K562 (cell line): ENCODE results near the gene PHKA2. TPM values are rescaled to one million over a fixed set of nuclear protein-coding genes. Genes with fewer than 3 reads are reported as not detected.

Experiments
- ATAC-seq: fragments of 200-7000 bp; cut with Tn5 transposase; 3 replicates; pipeline ENCODE4 v1.9.1; 2020; ENCODE audit warnings: moderate library complexity
- BruUV-seq: library from RNA; stranded (reverse); fragments of 400-500 nt; replicated peaks from 2 replicates; lab custom pipeline; 2021; lab: Mats Ljungman, UMichigan
- CTCF ChIA-PET: fragments of 300-600 bp; formaldehyde crosslinking; extraction: SDS; loops from one replicate; lab custom pipeline; 2021; ENCODE audit warnings: low intra/inter-chr PET ratio; lab: Yijun Ruan, JAX
- POLR2A ChIA-PET: fragments of 300-600, 350-650 bp; sonication (Branson Sonifier 250); formaldehyde crosslinking; extraction: SDS; loops from one replicate; lab custom pipeline; 2021; ENCODE audit warnings: antibody characterized with exemption, inconsistent platforms; lab: Yijun Ruan, JAX
- DNase-seq, 4 experiments: peaks; one replicate each; pipeline versions ENCODE4 v3.0.0 to v3.0.0-alpha.2; 2011 to 2018; ENCODE audit warnings: low spot score in 3 of 4, mixed read lengths in 3 of 4; ENCODE audit errors: extremely low read depth in 1 of 4
- FAIRE-seq: peaks from 2 replicates; lab custom pipeline; 2011; peaks lifted over from hg19 to GRCh38; lab: Jason Lieb, UNC
- H2AFZ ChIP-seq: 2 replicates; pipeline ENCODE4 v1.6.0; 2011; ENCODE audit warnings: low read depth, low read length, control low read depth, inconsistent platforms
- H3K27ac ChIP-seq: fragments of 200-600 bp; 3 replicates; pipeline ENCODE4 v1.8.0; 2011; ENCODE audit warnings: low read depth, mild to moderate bottlenecking, control low read depth, inconsistent platforms, low read length, moderate library complexity, mixed read lengths; ENCODE audit errors: extremely low read depth
- H3K27me3 ChIP-seq, 2 experiments: fragments of 300-600 bp in 1 of 2; 2 replicates in 1 of 2; 3 replicates in 1 of 2; pipeline versions ENCODE4 v1.6.0 to v1.8.0; 2011; ENCODE audit warnings: inconsistent platforms in 2 of 2, low read length in 2 of 2, mild to moderate bottlenecking in 1 of 2, mixed read lengths in 1 of 2, moderate library complexity in 1 of 2; ENCODE audit not compliant: control insufficient read depth in 2 of 2, insufficient read depth in 2 of 2
- H3K36me3 ChIP-seq: fragments of 300-600 bp; 3 replicates; pipeline ENCODE4 v1.8.0; 2011; ENCODE audit warnings: mild to moderate bottlenecking, low read length, inconsistent platforms; ENCODE audit not compliant: control insufficient read depth, insufficient read depth
- H3K4me1 ChIP-seq, 2 experiments: fragments of 200-600 bp in 1 of 2; replicated peaks in 1 of 2; 2 replicates in 1 of 2; 3 replicates in 1 of 2; pipeline versions ENCODE4 v1.5.1 to v1.8.0; 2011; ENCODE audit warnings: inconsistent platforms in 2 of 2, low read length in 2 of 2, mild to moderate bottlenecking in 1 of 2, mixed read lengths in 1 of 2, moderate library complexity in 1 of 2; ENCODE audit not compliant: control insufficient read depth in 2 of 2, insufficient read depth in 2 of 2
- H3K4me2 ChIP-seq: 2 replicates; pipeline ENCODE4 v1.6.1; 2011; ENCODE audit warnings: low read length, control low read depth, inconsistent platforms, mixed read lengths; ENCODE audit not compliant: insufficient read depth
- H3K4me3 ChIP-seq: fragments of 200-600 bp; sonication (generic), shearing (Covaris generic); 2 replicates; pipeline ENCODE4 v1.5.1; 2016; ENCODE audit warnings: control low read depth, inconsistent platforms
- H3K79me2 ChIP-seq: fragments of 200-600 bp; 3 replicates; pipeline ENCODE4 v1.8.0; 2011; ENCODE audit warnings: low read length, inconsistent platforms; ENCODE audit not compliant: control insufficient read depth, insufficient read depth
- H3K9ac ChIP-seq, 2 experiments: 2 replicates each; pipeline versions ENCODE4 v1.6.0 to v1.6.1; 2011; ENCODE audit warnings: low read depth in 2 of 2, low read length in 2 of 2, control low read depth in 1 of 2, inconsistent platforms in 1 of 2, mild to moderate bottlenecking in 1 of 2, mixed read lengths in 1 of 2; ENCODE audit not compliant: insufficient read depth in 1 of 2
- H3K9me1 ChIP-seq: one replicate; pipeline ENCODE4 v1.6.0; 2011; ENCODE audit warnings: inconsistent platforms, mild to moderate bottlenecking, low read length, moderate library complexity; ENCODE audit not compliant: control insufficient read depth, insufficient read depth
- H3K9me3 ChIP-seq: replicated peaks from 2 replicates; pipeline ENCODE4 v1.5.1; 2011; ENCODE audit warnings: low read depth, low read length, inconsistent platforms; ENCODE audit not compliant: control insufficient read depth, insufficient read depth
- H4K20me1 ChIP-seq: replicated peaks from 2 replicates; pipeline ENCODE4 v1.6.1; 2011; ENCODE audit warnings: low read length, inconsistent platforms, mixed read lengths; ENCODE audit not compliant: control insufficient read depth, insufficient read depth
- ELK3 ChIP-seq: fragments of 450-650 bp; formaldehyde crosslinking; IDR thresholded peaks from 2 replicates; pipeline ENCODE4 v1.4.0; 2020; ENCODE audit warnings: mild to moderate bottlenecking
- GTF2F1 ChIP-seq: IDR thresholded peaks from 2 replicates; pipeline ENCODE4 v1.6.1; 2011; ENCODE audit warnings: low read depth, low read length, improper control_type of control experiment
- MCM3 ChIP-seq: fragments of 450-650 bp; IDR thresholded peaks from 2 replicates; pipeline ENCODE4 v1.6.1; 2016
- NFE2L1 ChIP-seq: fragments of 450-650 bp; IDR thresholded peaks from 2 replicates; pipeline ENCODE4 v1.6.1; 2016; ENCODE audit warnings: missing genetic modification characterization, low read depth, mild to moderate bottlenecking, missing compliant biosample characterization, moderate library complexity, borderline replicate concordance
- SNIP1 ChIP-seq: fragments of 450-650 bp; IDR thresholded peaks from 2 replicates; pipeline ENCODE4 v1.7.1; 2017; ENCODE audit warnings: low read depth, mild to moderate bottlenecking
- WGBS: fragments of 100-300 bp; shearing (Covaris generic); methylation state at CpG from one replicate; pipeline ENCODE4 v1.1.6; 2016; ENCODE audit warnings: low coverage, mixed read lengths; ENCODE audit not compliant: insufficient coverage; ENCODE audit errors: missing lambda C conversion rate; 5-methylcytosine and 5-hydroxymethylcytosine counted together
- in situ Hi-C: fragments of 300-500 bp; cut with MboI; formaldehyde crosslinking; loops from 4 replicates; pipeline ENCODE4 v1.15.0; 2018; ENCODE audit warnings: inconsistent platforms, mixed read lengths
- intact Hi-C: fragments of 100-400 bp; cut with micrococcal nuclease; formaldehyde crosslinking; loops from 2 replicates; pipeline ENCODE4 v1.14.2; 2022
- polyA plus RNA-seq, 8 experiments: library from polyadenylated mRNA; depleted of rRNA in 4 of 8; stranded (reverse) in 5 of 8; unstranded in 3 of 8; fragments of >200 nt; fragmentation: Nextera tagmentation in 2 of 8; fragmentation: Illumina TruSeq in 1 of 8; extraction: Ambion mirVana in 2 of 8; extraction: Trizol in 1 of 8; gene quantifications; 2 replicates each; pipeline versions ENCODE4 v1.2.1 to v1.2.3, GENCODE V29; 2011 to 2014; ENCODE audit warnings: inconsistent platforms in 1 of 8, missing spikeins in 1 of 8
- total RNA-seq, 7 experiments: library from RNA; depleted of rRNA in 6 of 7; stranded (reverse); fragments of >200 nt in 6 of 7; fragmentation: Illumina TruSeq in 2 of 7; extraction: Trizol in 2 of 7; gene quantifications; 2 replicates each; pipeline versions ENCODE4 v1.2.1 to v1.2.3, GENCODE V29; 2011 to 2021; ENCODE audit warnings: low replicate concordance in 1 of 7

The PHKA2 gene
- total and polyA plus RNA-seq, 9 of the 15 experiments (the other 6 are each of a cell fraction or from before 2014, with no cell fraction given): 2.8 to 33.1 (median 20.3) TPM

DNA sequence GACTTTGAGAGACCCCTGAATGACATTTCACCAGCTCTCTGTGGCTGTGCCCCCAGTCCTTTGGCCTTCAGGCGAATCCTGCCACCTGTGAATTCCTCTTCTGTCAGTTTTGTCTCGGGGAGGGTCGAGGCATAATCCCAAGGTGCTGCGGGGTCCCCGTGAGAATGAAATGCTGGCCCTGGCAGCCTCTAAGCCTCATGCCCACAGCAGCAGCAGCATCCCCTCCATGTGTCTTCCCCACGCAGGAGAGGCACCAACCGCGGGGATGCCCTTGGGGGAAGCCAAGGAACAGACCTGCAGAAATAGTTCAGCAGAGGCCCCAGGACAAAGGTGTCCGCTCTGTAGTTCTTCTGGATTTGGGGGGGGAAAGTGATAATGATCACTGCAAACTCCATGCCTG lies 104.8 kb downstream of the PHKA2 start:
- Histone ChIP-seq H3K4me2 (no peak overlapping the region), H3K9ac (no peak overlapping the region), H4K20me1 (0 out of 2 replicates have a peak, but pooled peaks cover 5% of the 10 kb centered on the region), H3K27me3 (peaks cover 7 to 24% of the 10 kb centered on the region in 2 experiments; a peak in 4 of 5 replicates), H3K9me3 (no peaks in the 10 kb centered on the region), H3K4me3 (no peak overlapping the region), H3K9me1 (no peaks in the 10 kb centered on the region), H3K4me1 (peaks cover 0 to 5% of the 10 kb centered on the region in 2 experiments; a peak in 2 of 5 replicates), H3K27ac (no peak overlapping the region), H2AFZ (no peak overlapping the region), H3K79me2 (no peaks in the 10 kb centered on the region), H3K36me3 (no peaks in the 10 kb centered on the region)
- ChIA-PET CTCF (no interaction called here), POLR2A (no interaction called here)
- no peak for TF ChIP-seq ELK3 (CRISPR knock-in tag)
- no peak for TF ChIP-seq GTF2F1
- no peak for TF ChIP-seq MCM3
- no peak for TF ChIP-seq SNIP1
- TF ChIP-seq NFE2L1 (tag): no peak
- FAIRE-seq (no peak), DNase-seq (no peak), ATAC-seq (no peak)
- BruUV-seq: no TSS peak
- in situ Hi-C loops (no loop called here), intact Hi-C loops (no loop called here)
- 0% methylated on average over 5 of the region's 9 CpGs for WGBS
